PFSK-1 (cell line): Measurements from ENCODE around the gene KBTBD7.

Experiments
- SIN3A ChIP-seq: IDR thresholded peaks from 2 replicates; pipeline ENCODE4 v1.6.1; 2012; ENCODE audit warnings: mild to moderate bottlenecking, low read length, moderate library complexity, borderline replicate concordance; ENCODE audit not compliant: insufficient read depth
- TF ChIP-seq, protein P1 (sequence below), 2 experiments: IDR thresholded peaks; 2 replicates each; pipeline versions ENCODE4 v1.6.1 to v1.8.0; 2011 to 2012; ENCODE audit warnings: low read depth in 2 of 2, low read length in 2 of 2, control low read depth in 1 of 2, inconsistent platforms in 1 of 2, mild to moderate bottlenecking in 1 of 2, moderate library complexity in 1 of 2; ENCODE audit not compliant: insufficient read depth in 1 of 2

- TF ChIP-seq SIN3A: no peak
- TF ChIP-seq, protein P1, sequence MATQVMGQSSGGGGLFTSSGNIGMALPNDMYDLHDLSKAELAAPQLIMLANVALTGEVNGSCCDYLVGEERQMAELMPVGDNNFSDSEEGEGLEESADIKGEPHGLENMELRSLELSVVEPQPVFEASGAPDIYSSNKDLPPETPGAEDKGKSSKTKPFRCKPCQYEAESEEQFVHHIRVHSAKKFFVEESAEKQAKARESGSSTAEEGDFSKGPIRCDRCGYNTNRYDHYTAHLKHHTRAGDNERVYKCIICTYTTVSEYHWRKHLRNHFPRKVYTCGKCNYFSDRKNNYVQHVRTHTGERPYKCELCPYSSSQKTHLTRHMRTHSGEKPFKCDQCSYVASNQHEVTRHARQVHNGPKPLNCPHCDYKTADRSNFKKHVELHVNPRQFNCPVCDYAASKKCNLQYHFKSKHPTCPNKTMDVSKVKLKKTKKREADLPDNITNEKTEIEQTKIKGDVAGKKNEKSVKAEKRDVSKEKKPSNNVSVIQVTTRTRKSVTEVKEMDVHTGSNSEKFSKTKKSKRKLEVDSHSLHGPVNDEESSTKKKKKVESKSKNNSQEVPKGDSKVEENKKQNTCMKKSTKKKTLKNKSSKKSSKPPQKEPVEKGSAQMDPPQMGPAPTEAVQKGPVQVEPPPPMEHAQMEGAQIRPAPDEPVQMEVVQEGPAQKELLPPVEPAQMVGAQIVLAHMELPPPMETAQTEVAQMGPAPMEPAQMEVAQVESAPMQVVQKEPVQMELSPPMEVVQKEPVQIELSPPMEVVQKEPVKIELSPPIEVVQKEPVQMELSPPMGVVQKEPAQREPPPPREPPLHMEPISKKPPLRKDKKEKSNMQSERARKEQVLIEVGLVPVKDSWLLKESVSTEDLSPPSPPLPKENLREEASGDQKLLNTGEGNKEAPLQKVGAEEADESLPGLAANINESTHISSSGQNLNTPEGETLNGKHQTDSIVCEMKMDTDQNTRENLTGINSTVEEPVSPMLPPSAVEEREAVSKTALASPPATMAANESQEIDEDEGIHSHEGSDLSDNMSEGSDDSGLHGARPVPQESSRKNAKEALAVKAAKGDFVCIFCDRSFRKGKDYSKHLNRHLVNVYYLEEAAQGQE (IDR thresholded peaks at IDR 0.05; ENCODE audit: insufficient read depth in 1 of 2, low read depth in 2 of 2, low read length in 2 of 2): no peak
Measured at GRCh38 chr13:41222259-41222852, 28.0 kb upstream of the KBTBD7 start.
